ENCODE results near the gene NDST4.

DNA sequence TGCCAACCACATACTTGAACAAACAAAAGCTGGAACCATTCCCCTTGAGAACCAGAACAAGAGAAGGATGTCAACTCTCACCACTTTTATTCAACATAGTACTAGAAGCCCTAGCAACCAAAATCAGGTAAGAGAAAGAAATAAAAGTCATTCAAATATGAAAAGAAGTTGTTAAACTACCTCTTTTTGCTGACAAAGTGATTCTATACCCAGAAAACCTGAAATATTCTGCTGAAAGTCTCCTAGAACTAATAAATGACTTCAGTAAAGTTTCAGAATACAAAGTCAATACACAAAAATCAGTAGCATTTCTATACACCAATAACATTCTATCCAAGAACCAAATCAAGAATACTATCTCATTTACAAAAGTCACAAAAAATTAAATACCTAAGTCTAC, 327.9 kb downstream of the NDST4 start:
- TF ChIP-seq, protein P1, sequence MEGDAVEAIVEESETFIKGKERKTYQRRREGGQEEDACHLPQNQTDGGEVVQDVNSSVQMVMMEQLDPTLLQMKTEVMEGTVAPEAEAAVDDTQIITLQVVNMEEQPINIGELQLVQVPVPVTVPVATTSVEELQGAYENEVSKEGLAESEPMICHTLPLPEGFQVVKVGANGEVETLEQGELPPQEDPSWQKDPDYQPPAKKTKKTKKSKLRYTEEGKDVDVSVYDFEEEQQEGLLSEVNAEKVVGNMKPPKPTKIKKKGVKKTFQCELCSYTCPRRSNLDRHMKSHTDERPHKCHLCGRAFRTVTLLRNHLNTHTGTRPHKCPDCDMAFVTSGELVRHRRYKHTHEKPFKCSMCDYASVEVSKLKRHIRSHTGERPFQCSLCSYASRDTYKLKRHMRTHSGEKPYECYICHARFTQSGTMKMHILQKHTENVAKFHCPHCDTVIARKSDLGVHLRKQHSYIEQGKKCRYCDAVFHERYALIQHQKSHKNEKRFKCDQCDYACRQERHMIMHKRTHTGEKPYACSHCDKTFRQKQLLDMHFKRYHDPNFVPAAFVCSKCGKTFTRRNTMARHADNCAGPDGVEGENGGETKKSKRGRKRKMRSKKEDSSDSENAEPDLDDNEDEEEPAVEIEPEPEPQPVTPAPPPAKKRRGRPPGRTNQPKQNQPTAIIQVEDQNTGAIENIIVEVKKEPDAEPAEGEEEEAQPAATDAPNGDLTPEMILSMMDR (IDR thresholded peaks at IDR 0.05) = no peak
- no peak for TF ChIP-seq TCF7L2 (IDR thresholded peaks at IDR 0.05; ENCODE audit: low read depth, low read length)
